GM19467 (cell line): ENCODE results near the gene PTGDR.

ENCODE experiments used
- ATAC-seq: cut with Tn5 transposase; IDR thresholded peaks from one replicate; pipeline ENCODE4 v1.9.1; 2021; ENCODE audit warnings: mild to moderate bottlenecking, moderate library complexity; ENCODE audit not compliant: unreplicated experiment

The PTGDR gene, protein sequence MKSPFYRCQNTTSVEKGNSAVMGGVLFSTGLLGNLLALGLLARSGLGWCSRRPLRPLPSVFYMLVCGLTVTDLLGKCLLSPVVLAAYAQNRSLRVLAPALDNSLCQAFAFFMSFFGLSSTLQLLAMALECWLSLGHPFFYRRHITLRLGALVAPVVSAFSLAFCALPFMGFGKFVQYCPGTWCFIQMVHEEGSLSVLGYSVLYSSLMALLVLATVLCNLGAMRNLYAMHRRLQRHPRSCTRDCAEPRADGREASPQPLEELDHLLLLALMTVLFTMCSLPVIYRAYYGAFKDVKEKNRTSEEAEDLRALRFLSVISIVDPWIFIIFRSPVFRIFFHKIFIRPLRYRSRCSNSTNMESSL

DNA sequence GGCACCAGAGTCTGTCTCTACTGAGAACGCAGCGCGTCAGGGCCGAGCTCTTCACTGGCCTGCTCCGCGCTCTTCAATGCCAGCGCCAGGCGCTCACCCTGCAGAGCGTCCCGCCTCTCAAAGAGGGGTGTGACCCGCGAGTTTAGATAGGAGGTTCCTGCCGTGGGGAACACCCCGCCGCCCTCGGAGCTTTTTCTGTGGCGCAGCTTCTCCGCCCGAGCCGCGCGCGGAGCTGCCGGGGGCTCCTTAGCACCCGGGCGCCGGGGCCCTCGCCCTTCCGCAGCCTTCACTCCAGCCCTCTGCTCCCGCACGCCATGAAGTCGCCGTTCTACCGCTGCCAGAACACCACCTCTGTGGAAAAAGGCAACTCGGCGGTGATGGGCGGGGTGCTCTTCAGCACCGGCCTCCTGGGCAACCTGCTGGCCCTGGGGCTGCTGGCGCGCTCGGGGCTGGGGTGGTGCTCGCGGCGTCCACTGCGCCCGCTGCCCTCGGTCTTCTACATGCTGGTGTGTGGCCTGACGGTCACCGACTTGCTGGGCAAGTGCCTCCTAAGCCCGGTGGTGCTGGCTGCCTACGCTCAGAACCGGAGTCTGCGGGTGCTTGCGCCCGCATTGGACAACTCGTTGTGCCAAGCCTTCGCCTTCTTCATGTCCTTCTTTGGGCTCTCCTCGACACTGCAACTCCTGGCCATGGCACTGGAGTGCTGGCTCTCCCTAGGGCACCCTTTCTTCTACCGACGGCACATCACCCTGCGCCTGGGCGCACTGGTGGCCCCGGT is at the start of gene PTGDR:
Gene PTGDR (plus strand): TSS at position 198 of the 778 bp plus-strand sequence. CDS start 117 bp downstream, at position 315.
- no peak for ATAC-seq

DNA sequence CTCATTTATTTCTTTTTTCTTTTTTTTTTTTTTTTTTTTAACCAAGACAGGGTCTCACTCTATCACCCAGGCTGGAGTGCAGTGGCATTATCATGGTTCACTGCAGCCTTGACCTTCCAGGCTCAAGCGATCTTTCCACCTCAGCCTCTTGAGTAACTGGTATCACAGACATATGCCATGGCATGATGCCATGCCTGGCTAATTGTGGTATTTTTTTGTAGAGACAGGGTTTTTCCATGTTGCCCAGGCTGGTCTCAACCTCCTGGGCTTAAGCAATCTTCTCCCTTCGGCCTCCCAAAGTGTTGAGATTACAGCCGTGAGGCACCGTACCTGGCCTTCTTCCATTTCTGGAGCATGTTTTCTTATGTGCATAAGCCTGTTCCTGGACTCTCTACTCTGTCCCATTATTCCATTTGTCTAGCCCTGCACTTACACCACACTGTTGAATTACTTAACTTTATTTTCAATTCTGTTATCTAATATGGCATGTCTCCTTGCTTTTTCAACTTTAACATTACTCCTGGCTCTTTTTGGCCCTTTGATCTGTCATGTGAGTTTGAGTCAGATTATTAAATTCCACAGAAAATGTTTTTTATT is 47.9 kb upstream of the PTGDR start:
- no peak for ATAC-seq

DNA sequence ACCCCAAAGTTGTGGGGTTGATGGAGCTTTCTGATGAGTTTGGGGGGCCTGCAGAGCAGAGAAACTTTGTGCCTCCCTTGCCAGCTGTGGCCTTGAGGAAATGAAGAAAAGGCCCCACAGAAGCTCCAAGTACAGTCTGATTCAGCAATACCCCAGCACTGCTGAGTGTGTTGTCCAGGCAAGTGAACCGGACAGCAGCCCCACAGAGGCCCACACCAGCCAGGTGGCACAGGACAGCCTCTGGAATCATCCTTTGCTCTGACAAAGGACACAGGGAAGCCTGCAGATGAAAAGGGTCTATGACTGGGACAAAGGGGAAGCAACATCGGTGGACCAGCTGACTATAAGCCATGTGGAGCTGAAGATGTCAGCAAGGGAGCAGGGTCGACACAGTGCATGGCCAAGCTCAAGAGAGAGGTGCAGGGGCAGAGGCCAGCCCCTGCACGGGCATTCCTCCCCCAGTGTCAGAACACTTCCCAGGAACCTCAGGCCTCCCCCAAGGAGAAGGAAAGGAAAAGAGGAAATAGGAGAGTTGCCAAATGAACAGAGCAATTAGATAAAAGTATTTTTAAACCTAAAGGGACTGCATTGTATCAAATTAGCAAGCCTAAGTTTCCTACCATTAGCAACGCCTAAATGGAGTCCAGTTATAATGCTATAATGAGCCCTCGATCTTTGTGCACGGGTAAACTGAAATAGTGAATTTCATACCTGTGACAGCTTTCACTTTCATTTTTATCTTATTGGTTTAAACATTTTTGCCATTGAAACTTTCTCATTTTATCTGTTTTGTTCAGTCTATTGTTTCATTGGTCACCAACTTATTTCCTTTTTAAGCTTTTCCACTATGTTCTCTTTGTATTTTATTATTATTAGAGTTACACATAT is 46.3 kb upstream of the PTGDR start:
- no peak for ATAC-seq

DNA sequence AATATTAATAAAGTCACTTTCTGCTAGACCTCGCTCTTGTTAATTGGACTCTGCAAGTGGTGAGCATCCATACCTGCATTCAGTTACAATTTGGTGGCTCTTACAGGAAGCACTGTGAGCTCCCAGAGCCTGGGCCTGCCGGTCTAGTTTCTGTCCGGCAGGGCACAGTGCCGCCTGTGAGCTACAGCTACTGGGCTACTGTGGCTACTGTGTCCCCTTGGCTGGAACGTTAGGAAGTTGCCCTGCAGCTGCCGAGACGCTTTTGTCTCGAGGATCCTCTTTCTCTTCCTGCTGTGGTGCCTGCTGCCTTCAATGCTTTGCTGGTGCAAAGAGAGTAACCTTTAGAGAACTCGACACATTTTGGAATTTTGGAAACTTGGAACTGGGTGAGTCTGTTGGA is 44.6 kb upstream of the PTGDR start:
- no peak for ATAC-seq

DNA sequence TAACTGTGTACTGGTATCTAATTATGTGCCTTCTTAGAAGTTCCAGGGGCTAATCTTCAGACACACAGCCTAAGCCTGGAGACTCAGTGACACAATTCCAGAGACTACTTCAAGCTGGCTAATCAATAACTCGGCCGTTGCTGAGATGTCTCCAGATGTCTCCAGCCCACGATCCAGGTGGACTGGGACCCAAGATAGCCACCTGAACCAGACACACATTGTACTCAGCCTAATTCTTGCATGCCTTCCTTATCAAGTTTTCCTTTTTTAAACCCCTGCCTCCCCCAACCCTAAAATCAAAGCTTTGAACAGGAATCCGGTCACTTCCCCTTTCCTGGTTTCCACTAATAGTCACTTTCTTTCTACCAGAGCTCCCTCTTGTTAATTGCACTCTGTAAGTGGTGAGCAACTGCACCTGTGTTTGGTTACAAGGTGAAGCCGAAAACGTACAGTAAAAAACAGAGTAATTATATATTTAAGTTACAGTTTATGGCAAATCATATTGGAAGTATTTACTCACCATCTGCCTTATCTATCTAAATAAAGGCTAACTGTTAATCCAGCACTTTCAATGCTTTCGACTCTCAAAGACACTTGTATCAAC is 39.8 kb upstream of the PTGDR start:
- no peak for ATAC-seq

DNA sequence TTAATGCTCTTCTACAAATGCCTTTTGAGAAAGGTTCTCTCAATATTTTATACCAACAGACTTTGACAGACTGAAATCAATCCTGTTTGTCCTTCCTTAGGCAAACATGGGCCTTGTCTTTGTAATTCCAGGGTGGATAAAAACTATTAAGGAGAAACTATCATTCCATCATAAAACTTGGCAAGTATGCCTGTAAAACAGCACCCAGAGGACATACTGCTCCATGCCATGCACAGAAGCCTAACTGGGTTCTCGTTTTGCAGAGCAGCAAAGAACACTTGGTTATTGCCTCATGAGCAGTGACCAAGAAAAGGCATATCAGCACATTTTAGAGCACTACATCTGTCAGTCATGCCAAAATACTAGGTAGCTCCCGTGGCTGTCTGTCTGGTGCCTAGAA is 33.8 kb upstream of the PTGDR start:
- ATAC-seq: no peak

DNA sequence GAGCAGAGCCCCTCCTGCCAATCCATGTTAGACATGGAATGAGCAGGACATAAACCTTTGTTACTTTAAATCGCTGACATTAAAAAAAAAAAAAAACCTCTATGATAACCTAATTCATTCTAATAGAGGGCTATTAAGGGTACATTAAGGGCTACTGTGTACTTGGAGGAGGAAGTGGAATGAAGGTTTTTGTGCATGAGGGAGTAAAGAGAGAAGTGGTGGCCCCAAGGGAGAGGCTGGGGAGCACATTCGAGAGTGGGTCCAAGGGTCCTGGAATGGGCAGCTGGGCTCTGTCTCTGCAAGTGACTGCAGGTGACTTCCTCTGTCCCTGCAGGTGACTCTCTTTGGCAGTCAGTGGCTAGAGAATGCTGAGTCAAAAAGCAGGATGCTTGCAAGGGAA is 32.1 kb upstream of the PTGDR start:
- ATAC-seq: no peak

DNA sequence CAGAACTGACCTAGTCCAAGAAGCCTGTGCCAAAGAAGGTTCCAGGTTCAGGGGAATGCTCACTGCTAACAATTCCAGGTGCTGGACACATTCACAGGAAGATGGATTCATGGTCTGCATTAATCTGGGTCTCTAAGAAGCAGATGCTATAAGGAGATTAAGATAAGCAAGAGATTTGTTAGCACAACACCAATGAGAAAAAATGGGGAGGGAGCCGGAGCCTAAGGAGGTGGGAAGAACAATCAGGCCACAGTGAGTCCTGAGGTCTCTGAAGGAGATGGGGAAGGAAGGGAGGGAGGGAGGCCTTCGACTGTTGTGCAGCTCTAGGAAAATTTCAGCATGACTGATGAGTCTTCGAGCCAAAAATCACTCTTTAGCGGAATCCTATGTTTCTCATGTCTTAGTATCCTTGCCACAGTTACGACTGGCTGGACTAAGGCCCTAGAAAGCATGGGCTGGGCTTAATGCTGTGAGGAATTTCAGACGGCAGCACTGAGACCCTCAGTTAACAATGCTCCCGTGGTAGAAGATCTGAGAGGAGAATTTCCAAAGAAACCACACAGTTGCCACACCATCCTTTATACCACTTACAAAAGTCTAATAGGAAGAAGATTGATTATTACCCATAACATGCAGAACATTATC is 31.5 kb upstream of the PTGDR start:
- no peak for ATAC-seq

DNA sequence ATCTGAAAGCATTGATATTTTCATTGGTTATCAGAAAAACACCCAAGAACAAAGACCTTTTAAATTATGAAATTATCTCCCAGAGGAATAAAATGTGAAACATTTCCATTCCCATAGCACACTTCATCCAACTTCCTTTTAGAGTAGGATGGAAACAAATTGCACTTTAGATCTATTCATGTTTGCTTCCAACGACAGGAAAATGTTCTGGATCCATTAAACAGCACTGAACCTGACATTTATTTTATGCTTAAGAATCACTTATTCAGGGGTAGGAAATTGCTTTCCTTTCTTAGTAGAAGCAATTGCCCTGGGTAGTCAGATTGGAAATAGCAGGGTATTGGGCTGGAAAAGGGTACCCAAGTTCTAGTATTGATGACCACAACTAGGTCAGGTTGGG is 28.8 kb upstream of the PTGDR start:
- no peak for ATAC-seq

DNA sequence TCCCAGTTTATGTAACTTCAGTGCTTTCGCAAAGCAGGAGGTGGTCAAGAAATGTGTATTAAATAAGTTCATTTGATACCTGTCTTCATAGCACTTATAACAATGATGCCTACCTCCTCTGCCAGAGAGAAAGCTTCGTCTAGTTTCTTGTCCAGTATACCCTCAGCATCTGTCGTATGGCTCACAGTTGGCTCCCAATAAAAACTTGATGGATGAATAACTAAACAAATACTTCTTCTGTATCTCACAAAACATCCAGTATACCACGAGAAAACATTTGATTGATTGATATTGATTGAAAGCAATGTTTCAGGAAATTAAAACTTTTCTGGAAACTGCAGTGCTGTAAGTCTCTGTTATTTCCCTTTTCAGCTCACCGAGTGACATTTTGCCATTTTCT is 26.9 kb upstream of the PTGDR start:
- no peak for ATAC-seq

DNA sequence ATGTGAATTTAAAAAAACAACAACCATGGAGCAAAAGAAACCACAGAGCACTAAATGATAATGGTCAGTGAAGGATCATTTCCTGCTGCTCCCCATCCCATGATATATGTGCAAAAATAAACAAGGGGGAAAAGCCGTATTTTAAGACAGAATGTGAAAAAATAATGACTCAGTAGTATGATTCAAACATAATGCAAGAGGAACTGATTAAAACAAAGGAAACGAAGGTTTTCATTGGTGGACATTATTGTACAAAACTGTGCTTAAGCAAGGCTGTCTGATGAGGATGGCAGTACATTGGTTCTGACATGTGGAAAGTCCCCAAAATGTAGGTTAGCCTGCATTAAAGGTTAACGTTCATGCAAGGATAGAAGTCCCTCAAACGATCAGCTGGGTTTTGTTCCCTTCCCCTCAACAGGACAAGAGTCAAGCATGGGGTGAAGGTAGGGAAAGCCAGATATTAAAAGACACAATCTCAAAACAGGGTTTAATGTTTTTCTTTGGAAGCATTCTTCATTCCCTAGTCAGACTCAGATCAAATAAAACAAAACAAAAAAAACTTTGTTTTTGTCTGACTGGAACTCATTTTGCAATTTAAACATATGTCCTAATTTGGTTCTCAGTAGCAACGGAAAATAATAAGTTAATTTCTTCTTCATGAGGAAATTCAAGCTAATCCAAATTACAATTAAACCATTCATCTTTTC is 26.3 kb upstream of the PTGDR start:
- no peak for ATAC-seq

DNA sequence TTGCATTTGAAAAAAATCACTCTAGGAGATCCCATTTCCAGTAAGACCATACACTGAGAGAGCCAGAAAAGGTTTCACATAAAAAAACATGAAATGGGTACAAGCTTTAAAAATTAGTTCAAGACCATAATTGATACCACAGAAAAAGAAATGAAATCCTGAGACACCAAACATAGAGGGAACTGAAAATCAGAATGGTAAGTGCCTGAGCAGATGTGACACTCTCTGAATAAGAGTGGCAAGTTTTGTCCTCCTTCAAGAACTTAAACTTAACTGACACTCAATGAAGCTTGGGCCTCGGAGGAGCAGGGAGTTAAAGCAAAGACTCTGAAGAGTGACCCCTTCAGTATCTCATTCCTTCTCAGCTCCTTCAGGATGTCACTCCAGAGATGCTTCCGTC is 23.2 kb upstream of the PTGDR start:
- peak; percentile 60 for ATAC-seq

DNA sequence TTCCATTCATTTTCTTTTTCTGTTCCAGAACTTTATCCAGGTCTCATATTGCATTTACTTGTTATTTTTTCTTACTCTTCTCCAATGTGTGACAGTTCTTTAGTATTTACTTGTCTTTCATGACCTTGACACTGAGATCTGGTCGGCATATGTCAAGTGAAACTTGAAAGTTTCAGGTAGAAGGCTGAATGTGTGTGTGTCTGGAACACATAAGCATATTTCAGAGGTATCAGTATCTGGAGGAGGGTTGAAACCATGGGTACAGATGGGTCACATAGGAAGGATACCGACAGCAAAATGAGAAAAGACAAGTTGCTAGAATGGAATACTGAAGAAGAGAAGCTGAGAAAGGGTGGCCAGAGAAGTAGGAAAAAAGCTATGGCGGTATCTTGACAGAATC is 22.5 kb upstream of the PTGDR start:
- ATAC-seq: peak; percentile 70

DNA sequence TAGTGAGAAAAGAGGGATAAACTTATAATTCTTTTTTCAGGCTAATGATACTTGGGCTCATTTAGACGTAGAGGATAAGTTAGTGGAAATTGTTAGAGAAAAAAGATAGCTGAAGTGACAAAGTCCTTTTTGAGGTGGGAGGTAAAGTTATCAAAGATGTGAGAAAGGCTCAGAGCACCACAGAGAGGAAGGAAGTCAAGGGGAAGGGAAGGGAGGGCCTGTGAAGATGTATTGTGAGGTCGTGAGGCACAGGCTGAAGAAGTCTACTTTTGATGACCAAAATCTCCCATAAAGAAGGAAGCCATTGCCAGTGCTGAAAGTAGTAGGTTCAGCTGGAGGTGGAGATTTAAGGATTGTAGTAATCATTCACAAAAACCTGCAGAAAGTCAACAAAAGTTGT is 19.4 kb upstream of the PTGDR start:
- no peak for ATAC-seq

DNA sequence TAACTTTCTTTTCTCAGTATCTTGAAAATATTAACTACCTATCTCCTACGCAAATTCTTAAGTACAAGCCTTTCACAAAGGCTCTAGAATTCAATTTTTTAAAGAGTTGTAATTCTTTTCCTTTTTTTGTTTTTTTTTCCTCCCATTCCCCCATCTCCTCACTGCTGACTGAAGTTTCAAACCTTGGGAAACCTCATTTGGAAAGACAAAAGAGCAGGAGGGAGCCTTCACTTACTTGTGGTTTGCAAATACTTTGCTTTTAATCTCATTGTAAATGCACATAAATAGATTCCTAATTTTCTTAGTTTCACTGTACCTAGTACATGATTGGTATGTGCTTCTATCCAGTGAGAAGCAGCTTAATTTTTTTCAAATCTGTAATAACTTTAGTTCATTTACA is 15.8 kb upstream of the PTGDR start:
- no peak for ATAC-seq

DNA sequence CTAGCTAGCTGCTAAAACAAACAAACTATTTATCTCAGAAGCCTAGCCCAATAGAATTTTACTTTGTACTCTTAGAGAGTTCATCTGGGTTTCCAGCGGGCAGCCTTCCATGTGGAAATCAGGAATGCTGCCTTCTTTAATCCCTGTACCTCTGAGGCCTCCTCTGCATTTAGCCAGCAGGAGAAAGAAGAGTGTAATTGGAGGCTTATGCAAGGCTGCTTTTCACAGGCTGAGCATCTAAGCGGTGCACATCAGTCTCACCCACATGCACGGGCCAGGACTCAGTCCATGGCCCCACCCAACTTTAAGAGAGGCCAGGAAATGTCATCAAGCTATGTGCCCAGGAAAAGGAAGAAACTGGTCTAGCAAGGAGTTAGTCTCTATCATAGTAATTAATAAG is 14.0 kb upstream of the PTGDR start:
- ATAC-seq: no peak

DNA sequence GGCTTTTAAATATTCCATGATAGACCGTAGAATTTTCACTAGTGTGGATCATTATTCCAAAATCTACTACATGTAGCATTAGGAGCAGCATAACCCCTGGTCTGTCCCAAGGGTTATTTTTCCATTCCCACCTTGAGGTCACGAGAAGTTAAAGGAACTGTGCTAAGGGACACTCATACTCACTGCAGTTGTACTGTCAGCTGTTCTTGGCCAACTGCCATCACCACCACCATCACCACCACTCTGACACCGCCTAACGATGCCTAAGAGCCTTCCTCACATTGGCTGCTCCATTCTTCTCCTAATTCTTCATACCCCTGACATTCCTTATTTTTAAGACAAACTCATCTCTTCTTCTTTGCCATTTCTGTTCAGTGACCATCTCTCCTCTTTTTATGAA is 13.4 kb upstream of the PTGDR start:
- no peak for ATAC-seq

DNA sequence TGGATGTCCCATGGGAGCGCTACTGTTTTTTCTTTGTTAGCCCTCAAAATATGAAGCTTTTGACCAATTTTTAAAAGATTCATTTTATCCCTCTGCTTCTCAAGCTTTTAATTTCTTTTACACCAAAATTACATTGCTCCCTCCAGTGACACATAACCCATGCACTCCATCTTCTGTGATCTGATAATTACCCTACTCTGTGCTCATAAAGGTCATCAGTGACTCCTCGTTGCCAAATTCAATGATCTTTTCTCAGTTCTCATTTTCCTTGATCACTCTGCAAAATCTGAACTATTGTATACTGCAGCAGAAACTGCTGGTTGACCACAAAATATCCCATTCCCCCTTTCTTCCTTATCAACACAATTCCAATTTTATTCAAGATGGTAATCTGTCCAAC is 8.7 kb upstream of the PTGDR start:
- ATAC-seq: no peak

DNA sequence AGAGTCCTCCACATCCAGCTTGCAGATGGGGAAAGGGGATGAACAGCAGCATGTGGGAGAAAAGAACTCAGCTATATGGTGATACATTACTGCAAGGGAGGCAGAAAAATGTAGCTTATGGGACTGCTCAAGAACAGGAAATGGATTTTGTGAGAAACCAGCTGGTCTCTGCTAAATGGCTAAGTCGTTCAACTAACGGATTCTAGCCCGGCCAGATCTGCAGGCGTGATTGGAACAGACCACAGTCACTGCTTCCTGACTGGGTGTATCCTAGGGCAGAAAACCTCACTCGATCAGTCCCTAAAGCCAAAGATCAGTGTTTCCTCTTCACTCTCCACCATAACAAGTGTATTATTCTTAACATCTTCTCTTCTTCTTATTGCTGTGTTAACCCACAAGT is 8.1 kb upstream of the PTGDR start:
- ATAC-seq: no peak

DNA sequence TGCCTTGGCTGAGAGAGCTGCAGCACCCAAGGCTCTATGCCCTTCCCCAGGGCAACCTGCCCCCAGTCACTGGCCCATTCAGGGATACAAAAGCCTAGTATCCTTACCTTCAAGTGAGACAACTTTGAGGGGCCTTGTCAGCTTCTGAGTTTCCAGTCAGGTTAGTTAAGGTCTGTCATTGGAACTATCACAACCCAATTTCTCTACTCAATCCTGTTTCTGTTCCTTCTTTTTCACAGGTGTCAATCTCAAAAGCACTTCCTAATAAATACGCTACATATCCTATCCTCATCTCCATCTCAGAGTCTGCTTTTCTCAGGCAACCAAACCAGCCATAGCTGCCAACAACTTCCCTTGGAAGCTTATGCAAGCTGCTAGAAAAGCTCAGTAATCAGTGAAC is 4.9 kb upstream of the PTGDR start:
- no peak for ATAC-seq
